IMR-90 (cell line): ENCODE measurements around the gene TAC4. TPM values are rescaled to one million over a fixed set of nuclear protein-coding genes. Genes with fewer than 3 reads are reported as not detected.
A peak's percentile ranks its signal among the peaks of the same experiment; 100 is the strongest.

Source experiments
- ATAC-seq: fragments of 200-7000 bp; cut with Tn5 transposase; 2 replicates; pipeline ENCODE4 v1.9.1; 2020; ENCODE audit warnings: low read depth, mild to moderate bottlenecking, moderate library complexity
- BruUV-seq: library from RNA; stranded (reverse); fragments of 400-500 nt; replicated peaks from 2 replicates; lab custom pipeline; 2021; lab: Mats Ljungman, UMichigan
- CTCF ChIA-PET: fragments of 300-600 bp; formaldehyde crosslinking; extraction: SDS; loops from one replicate; lab custom pipeline; 2021; ENCODE audit warnings: antibody characterized with exemption; lab: Yijun Ruan, JAX
- POLR2A ChIA-PET: fragments of 300-600 bp; sonication (Branson Sonifier 250); formaldehyde crosslinking; loops from one replicate; lab custom pipeline; 2022; ENCODE audit warnings: antibody characterized with exemption; ENCODE audit not compliant: unreplicated experiment; lab: Charles Lee
- DNase-seq: peaks from one replicate; pipeline ENCODE4 v3.0.0; 2013
- H2AFZ ChIP-seq: replicated peaks from 2 replicates; pipeline ENCODE3; 2013; ENCODE audit warnings: low read length, mild to moderate bottlenecking; ENCODE audit not compliant: poor library complexity
- H2AK5ac ChIP-seq: 2 replicates; pipeline ENCODE4 v1.6.1; 2013; ENCODE audit warnings: low read depth, low read length, inconsistent platforms
- H2AK9ac ChIP-seq: replicated peaks from 2 replicates; pipeline ENCODE3; 2013; ENCODE audit warnings: mild to moderate bottlenecking, low read depth, low read length, moderate library complexity; ENCODE audit not compliant: poor library complexity
- H2BK120ac ChIP-seq: 2 replicates; pipeline ENCODE4 v1.6.1; 2013; ENCODE audit warnings: low read depth, low read length, inconsistent platforms
- H2BK15ac ChIP-seq: 3 replicates; pipeline ENCODE4 v1.6.1; 2013; ENCODE audit warnings: low read depth, low read length, inconsistent platforms
- H2BK20ac ChIP-seq: 2 replicates; pipeline ENCODE4 v1.6.1; 2013; ENCODE audit warnings: low read depth, mild to moderate bottlenecking, inconsistent platforms, low read length, moderate library complexity
- H2BK5ac ChIP-seq: 2 replicates; pipeline ENCODE4 v1.6.1; 2013; ENCODE audit warnings: mild to moderate bottlenecking, low read depth, low read length, inconsistent platforms; ENCODE audit not compliant: poor library complexity, severe bottlenecking
- H3K14ac ChIP-seq: replicated peaks from 2 replicates; pipeline ENCODE4 v1.6.1; 2013; ENCODE audit warnings: low read depth, low read length, inconsistent platforms
- H3K18ac ChIP-seq: 2 replicates; pipeline ENCODE4 v1.6.1; 2013; ENCODE audit warnings: low read depth, low read length, control low read depth
- H3K23ac ChIP-seq: 2 replicates; pipeline ENCODE4 v1.6.1; 2013; ENCODE audit warnings: low read depth, low read length, inconsistent platforms
- H3K27ac ChIP-seq: 2 replicates; pipeline ENCODE4 v1.5.1; 2013; ENCODE audit warnings: mild to moderate bottlenecking, control low read depth, low read length; ENCODE audit not compliant: insufficient read depth
- H3K27me3 ChIP-seq: 2 replicates; pipeline ENCODE4 v1.6.1; 2013; ENCODE audit warnings: low read length; ENCODE audit not compliant: control insufficient read depth, insufficient read depth
- H3K36me3 ChIP-seq: 2 replicates; pipeline ENCODE4 v1.6.1; 2013; ENCODE audit warnings: low read length, mixed read lengths; ENCODE audit not compliant: control insufficient read depth, insufficient read depth
- H3K4ac ChIP-seq: 2 replicates; pipeline ENCODE4 v1.6.1; 2013; ENCODE audit warnings: low read depth, low read length, inconsistent platforms
- H3K4me1 ChIP-seq: 2 replicates; pipeline ENCODE4 v1.6.1; 2013; ENCODE audit warnings: low read length, mixed read lengths; ENCODE audit not compliant: control insufficient read depth, insufficient read depth
- H3K4me2 ChIP-seq: 2 replicates; pipeline ENCODE4 v1.6.1; 2013; ENCODE audit warnings: low read depth, mild to moderate bottlenecking, control low read depth, low read length, moderate library complexity
- H3K4me3 ChIP-seq: 2 replicates; pipeline ENCODE4 v1.5.1; 2013; ENCODE audit warnings: low read depth, mild to moderate bottlenecking, control low read depth, low read length, moderate library complexity; ENCODE audit not compliant: insufficient read depth
- H3K56ac ChIP-seq: 2 replicates; pipeline ENCODE4 v1.6.1; 2013; ENCODE audit warnings: low read length, inconsistent platforms; ENCODE audit not compliant: insufficient read depth; ENCODE audit errors: extremely low read depth
- H3K79me1 ChIP-seq, 2 experiments: 2 replicates each; pipeline ENCODE4 v1.6.1; 2013; ENCODE audit warnings: low read length in 2 of 2, inconsistent platforms in 1 of 2, low read depth in 1 of 2
- H3K9ac ChIP-seq: 2 replicates; pipeline ENCODE4 v1.6.1; 2013; ENCODE audit warnings: low read depth, low read length, control low read depth
- H3K9me1 ChIP-seq: 2 replicates; pipeline ENCODE4 v1.6.1; 2013; ENCODE audit warnings: low read length, inconsistent platforms; ENCODE audit not compliant: insufficient read depth
- H3K9me3 ChIP-seq: 2 replicates; pipeline ENCODE4 v1.6.1; 2013; ENCODE audit warnings: low read length; ENCODE audit not compliant: control insufficient read depth, insufficient read depth
- H4K20me1 ChIP-seq: 2 replicates; pipeline ENCODE4 v1.6.1; 2013; ENCODE audit warnings: low read length, inconsistent platforms; ENCODE audit not compliant: insufficient read depth
- H4K5ac ChIP-seq: 2 replicates; pipeline ENCODE4 v1.6.1; 2013; ENCODE audit warnings: mild to moderate bottlenecking, low read depth, low read length, control low read depth
- H4K8ac ChIP-seq, 2 experiments: 2 replicates each; pipeline ENCODE4 v1.6.1; 2013; ENCODE audit warnings: low read depth in 2 of 2, low read length in 2 of 2, control low read depth in 1 of 2, inconsistent platforms in 1 of 2
- H4K91ac ChIP-seq: 2 replicates; pipeline ENCODE4 v1.6.1; 2013; ENCODE audit warnings: low read depth, low read length, inconsistent platforms; ENCODE audit not compliant: insufficient read depth
- CEBPB ChIP-seq: IDR thresholded peaks from 2 replicates; pipeline ENCODE4 v1.6.1; 2012; ENCODE audit warnings: low read depth, low read length, improper control_type of control experiment
- FOS ChIP-seq: fragments of 150-350 bp; IDR thresholded peaks from 2 replicates; pipeline ENCODE4 v1.6.1; 2016; ENCODE audit warnings: low read depth, low read length
- MAFK ChIP-seq: IDR thresholded peaks from 2 replicates; pipeline ENCODE4 v1.6.1; 2012; ENCODE audit warnings: low read depth, low read length, improper control_type of control experiment
- MAZ ChIP-seq: IDR thresholded peaks from 2 replicates; pipeline ENCODE4 v1.6.1; 2012; ENCODE audit warnings: low read depth, mild to moderate bottlenecking, low read length, improper control_type of control experiment, moderate library complexity, borderline replicate concordance
- MXI1 ChIP-seq: IDR thresholded peaks from 2 replicates; pipeline ENCODE4 v1.6.1; 2012; ENCODE audit warnings: low read depth, mild to moderate bottlenecking, low read length, moderate library complexity, borderline replicate concordance
- RFX5 ChIP-seq: IDR thresholded peaks from 2 replicates; pipeline ENCODE4 v1.8.0; 2012; ENCODE audit warnings: low read depth, mild to moderate bottlenecking, low read length, moderate library complexity
- WGBS, 2 experiments: methylation state at CpG; one replicate each; pipeline versions ENCODE4 v1.1.5 to v1.1.7; 2013; ENCODE audit warnings: missing lambda C conversion rate in 2 of 2; ENCODE audit not compliant: insufficient read length in 1 of 2; ENCODE audit errors: extremely low coverage in 2 of 2; 5-methylcytosine and 5-hydroxymethylcytosine counted together
- dilution Hi-C: fragments of 300-500 bp; cut with HindIII; formaldehyde crosslinking; loops from one replicate; pipeline ENCODE4 v1.14.3; 2018; ENCODE audit warnings: low sequenced_read_pairs; ENCODE audit not compliant: unreplicated experiment
- in situ Hi-C: fragments of 300-500 bp; cut with MboI; formaldehyde crosslinking; loops from 3 replicates; pipeline ENCODE4 v1.14.3; 2019; ENCODE audit warnings: low sequenced_read_pairs, inconsistent platforms, mixed read lengths
- intact Hi-C: fragments of 100-400 bp; cut with micrococcal nuclease; formaldehyde crosslinking; loops from 2 replicates; pipeline ENCODE4 v1.10.0; 2022
- polyA plus RNA-seq, 3 experiments: library from polyadenylated mRNA; depleted of rRNA; stranded (reverse); fragments of >200 nt; gene quantifications; 2 replicates each; pipeline ENCODE4 v1.2.3, GENCODE V29; 2012; ENCODE audit warnings: low replicate concordance in 1 of 3
- total RNA-seq: library from RNA; depleted of rRNA; stranded (reverse); fragments of >200 nt; gene quantifications from 2 replicates; pipeline ENCODE4 v1.2.3, GENCODE V29; 2012
- TF ChIP-seq, protein P1 (sequence below): fragments of 150-350 bp; IDR thresholded peaks from 2 replicates; pipeline ENCODE4 v1.6.1; 2017; ENCODE audit warnings: mild to moderate bottlenecking, antibody characterized with exemption, low read length, low read depth
- TF ChIP-seq, protein P2 (sequence below): fragments of 150-350 bp; IDR thresholded peaks from 2 replicates; pipeline ENCODE4 v1.6.1; 2016; ENCODE audit warnings: low read depth, mild to moderate bottlenecking, low read length, moderate library complexity, borderline replicate concordance

TAC4 gene
- total and polyA plus RNA-seq, 2 of the 4 experiments (the other 2 are of a cell fraction): not detected

DNA sequence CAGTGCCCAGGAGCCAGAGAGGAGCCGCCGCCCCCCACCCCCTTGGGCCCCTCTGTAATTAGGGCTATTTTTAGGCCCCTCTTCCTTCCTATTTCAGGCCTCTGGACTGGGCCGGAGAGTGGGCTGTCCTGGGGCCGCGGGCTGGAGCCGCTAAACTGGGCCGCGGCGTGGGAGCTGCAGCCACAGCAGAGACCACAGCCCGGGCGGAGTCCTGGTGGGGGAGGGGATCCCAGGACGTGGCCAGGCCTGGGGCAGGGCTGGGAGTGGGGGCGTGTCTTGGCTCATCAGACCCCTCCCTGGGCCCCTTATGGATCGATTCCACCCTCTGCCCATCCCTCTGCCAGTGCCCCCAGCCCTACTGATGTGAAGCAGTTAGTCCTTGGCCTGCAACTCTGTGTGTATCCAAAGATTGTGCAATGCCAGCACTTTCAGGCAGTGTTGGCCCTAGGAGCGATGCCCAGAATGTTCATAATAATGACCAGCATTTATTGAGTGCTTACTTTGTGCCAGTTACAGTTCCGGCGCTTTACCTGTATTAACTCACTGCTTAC lies 15.0 kb upstream of the TAC4 start:
- ATAC-seq (no peak), DNase-seq (no peak)
- H4K8ac ChIP-seq: no peak overlapping the region
- no peak overlapping the region for H3K18ac ChIP-seq
- no peaks in the 10 kb centered on the region for H3K36me3 ChIP-seq
- ChIA-PET CTCF (interaction anchor here (1.1 kb wide), 1 partner anchor 148 kb away, joined by 3 read pairs; no protein-coding TSS in a partner anchor), POLR2A (no interaction called here)
- H2AK9ac ChIP-seq: no peak overlapping the region
- intact Hi-C loops: no loop called here
- H4K91ac ChIP-seq: no peak overlapping the region
- no peak overlapping the region for H3K56ac ChIP-seq
- no peak overlapping the region for H2AK5ac ChIP-seq
- no peaks in the 10 kb centered on the region for H3K9me1 ChIP-seq
- H2BK120ac ChIP-seq: no peak overlapping the region
- H2BK5ac ChIP-seq: no peak overlapping the region
- H3K14ac ChIP-seq: no peak overlapping the region
- H3K79me1 ChIP-seq: no peaks in the 10 kb centered on the region
- 80% methylated on average over 1 of the region's 17 CpGs; no CpG with 5 or more reads in 1 of the 2 experiments for WGBS, 2 experiments
- BruUV-seq: no TSS peak
- H4K20me1 ChIP-seq: peaks cover 14% of the 10 kb centered on the region
- H3K4me2 ChIP-seq: no peak overlapping the region
- H3K27ac ChIP-seq: no peak overlapping the region
- H4K5ac ChIP-seq: no peak overlapping the region
- H2BK20ac ChIP-seq: no peak overlapping the region
- no peak overlapping the region for H2BK15ac ChIP-seq
- no peaks in the 10 kb centered on the region for H3K9me3 ChIP-seq
- no peak overlapping the region for H3K4me3 ChIP-seq
- dilution Hi-C loops: no loop called here
- TF ChIP-seq, protein P1, sequence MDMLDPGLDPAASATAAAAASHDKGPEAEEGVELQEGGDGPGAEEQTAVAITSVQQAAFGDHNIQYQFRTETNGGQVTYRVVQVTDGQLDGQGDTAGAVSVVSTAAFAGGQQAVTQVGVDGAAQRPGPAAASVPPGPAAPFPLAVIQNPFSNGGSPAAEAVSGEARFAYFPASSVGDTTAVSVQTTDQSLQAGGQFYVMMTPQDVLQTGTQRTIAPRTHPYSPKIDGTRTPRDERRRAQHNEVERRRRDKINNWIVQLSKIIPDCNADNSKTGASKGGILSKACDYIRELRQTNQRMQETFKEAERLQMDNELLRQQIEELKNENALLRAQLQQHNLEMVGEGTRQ: no peak
- TF ChIP-seq CEBPB (peak; percentile 85), FOS (no peak), MAZ (no peak), RFX5 (no peak), MXI1 (no peak), MAFK (no peak)
- TF ChIP-seq, protein P2, sequence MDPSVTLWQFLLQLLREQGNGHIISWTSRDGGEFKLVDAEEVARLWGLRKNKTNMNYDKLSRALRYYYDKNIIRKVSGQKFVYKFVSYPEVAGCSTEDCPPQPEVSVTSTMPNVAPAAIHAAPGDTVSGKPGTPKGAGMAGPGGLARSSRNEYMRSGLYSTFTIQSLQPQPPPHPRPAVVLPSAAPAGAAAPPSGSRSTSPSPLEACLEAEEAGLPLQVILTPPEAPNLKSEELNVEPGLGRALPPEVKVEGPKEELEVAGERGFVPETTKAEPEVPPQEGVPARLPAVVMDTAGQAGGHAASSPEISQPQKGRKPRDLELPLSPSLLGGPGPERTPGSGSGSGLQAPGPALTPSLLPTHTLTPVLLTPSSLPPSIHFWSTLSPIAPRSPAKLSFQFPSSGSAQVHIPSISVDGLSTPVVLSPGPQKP: no peak
- peaks cover 55% of the 10 kb centered on the region for H3K27me3 ChIP-seq
- H3K4me1 ChIP-seq: peaks cover 5% of the 10 kb centered on the region; the same call in 1 of the 2 replicates
- no peak overlapping the region for H3K9ac ChIP-seq
- H3K4ac ChIP-seq: no peak overlapping the region
- no peak overlapping the region for H2AFZ ChIP-seq
- in situ Hi-C loops: loop anchor here (5.0 kb wide), 2 partner anchors 134 to 224 kb away; partner anchors contain the start of gene DLX3
- H3K23ac ChIP-seq: no peak overlapping the region
